ENCODE data around the gene GCNT4. TPM values are rescaled to one million over a fixed set of nuclear protein-coding genes. Genes with fewer than 3 reads are reported as not detected.

The GCNT4 gene
- total and polyA plus RNA-seq, 2 donors (not counting 3 experiments of a cell fraction or from before 2014, with no cell fraction given): not detected

DNA sequence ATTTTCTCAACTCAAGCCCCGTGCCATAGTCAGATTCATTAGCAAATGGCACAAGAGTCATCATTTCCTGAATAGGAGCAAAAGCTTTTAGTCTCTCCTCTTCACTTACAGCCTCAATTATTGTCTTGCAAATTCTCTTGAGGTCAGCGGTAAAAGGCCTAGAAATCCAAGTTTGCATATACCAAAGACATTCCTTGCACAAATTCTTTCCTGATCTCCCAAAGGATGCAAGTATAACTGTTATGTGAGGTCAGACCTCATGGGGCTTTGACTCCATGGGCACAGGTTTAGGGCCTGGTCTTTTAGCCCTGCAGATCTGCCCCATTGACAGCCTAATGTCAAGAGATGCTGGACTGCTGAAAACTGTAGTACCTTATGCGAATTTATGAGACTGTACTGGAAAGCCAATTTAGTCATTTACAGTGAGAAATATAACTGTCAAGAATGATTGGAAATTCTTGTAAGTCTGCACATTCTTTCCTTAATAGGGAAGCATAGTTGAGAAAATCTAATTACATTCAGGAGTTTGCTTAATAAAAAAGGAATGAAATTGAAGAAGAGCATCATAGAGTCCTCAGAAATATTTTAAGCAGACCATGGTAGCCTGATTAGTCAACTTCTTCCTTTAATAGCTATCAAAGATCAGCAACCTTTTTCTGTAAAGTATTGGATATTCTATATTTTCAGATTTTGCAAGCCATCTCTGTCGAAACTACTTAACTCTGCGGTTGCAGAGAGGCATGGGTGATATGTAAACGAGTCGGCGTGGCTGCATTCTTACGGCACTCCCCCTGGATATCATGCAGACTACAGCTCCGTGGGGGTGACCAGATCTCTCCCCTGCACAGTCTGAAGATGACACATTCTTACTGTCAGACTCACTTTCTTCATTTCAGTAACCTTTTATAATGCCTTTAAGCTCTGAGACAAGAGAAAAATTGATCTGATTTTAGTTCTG lies 45.2 kb downstream of the GCNT4 start:
- POLR2A ChIA-PET: no interaction called here
- Histone ChIP-seq H3K4me2 (ENCODE audit: insufficient read depth, low read length) (no peak overlapping the region), H3K4me3 (replicated peaks in 1 of 3; ENCODE audit: insufficient read depth in 1 of 3, low read depth in 1 of 3, low read length in 3 of 3) (no peak overlapping the region), H3K9me3 (replicated peaks; ENCODE audit: control insufficient read depth, insufficient read depth, low read length) (no peaks in the 10 kb centered on the region), H4K20me1 (replicated peaks; ENCODE audit: control insufficient read depth, extremely low read depth, insufficient read depth, low read length) (no peaks in the 10 kb centered on the region), H3K9ac (replicated peaks; ENCODE audit: extremely low read depth, insufficient read depth, low read length) (no peak overlapping the region), H3K79me2 (ENCODE audit: control insufficient read depth, insufficient read depth, low read length) (no peaks in the 10 kb centered on the region), H3K36me3 (ENCODE audit: control insufficient read depth in 2 of 2, extremely low read depth in 1 of 2, insufficient read depth in 2 of 2, low read length in 2 of 2) (no peaks in the 10 kb centered on the region), H3K4me1 (ENCODE audit: control insufficient read depth, extremely low read depth, insufficient read depth, low read length) (no peaks in the 10 kb centered on the region), H2AFZ (ENCODE audit: low read depth, low read length) (no peak overlapping the region), H3K27me3 (ENCODE audit: control insufficient read depth in 2 of 2, insufficient read depth in 2 of 2, low read length in 2 of 2) (peaks cover 0 to 2% of the 10 kb centered on the region in 2 experiments), H3K27ac (ENCODE audit: insufficient read depth, low read depth, low read length) (no peak overlapping the region), H3K9me1 (replicated peaks; ENCODE audit: control insufficient read depth, extremely low read depth, insufficient read depth, low read length) (no peaks in the 10 kb centered on the region)
- intact Hi-C loops (cut with micrococcal nuclease): no loop called here
- no peak for DNase-seq (ENCODE audit: low read depth, low spot score)
- no TSS peak for BruUV-seq (replicated peaks)
- dilution Hi-C loops (cut with MboI; ENCODE audit: extremely low pct_ligation_motif_present, low sequenced_read_pairs): no loop called here
- no peak for FAIRE-seq
- TF ChIP-seq POLR2AphosphoS5 (IDR thresholded peaks at IDR 0.05; ENCODE audit: insufficient read depth, low read depth, low read length) (no peak), MYC (IDR thresholded peaks at IDR 0.05; ENCODE audit: low read depth, low read length) (no peak), GATA2 (IDR thresholded peaks at IDR 0.05; ENCODE audit: insufficient read depth, insufficient read length, low read depth, low read length) (no peak), FOS (IDR thresholded peaks at IDR 0.05; ENCODE audit: borderline replicate concordance, insufficient read depth, low read length) (no peak), JUN (IDR thresholded peaks at IDR 0.05; ENCODE audit: borderline replicate concordance, insufficient read depth, insufficient read length, low read depth) (no peak), POLR2A (IDR thresholded peaks at IDR 0.05; ENCODE audit: low read depth, low read length) (no peak), EZH2 (IDR thresholded peaks at IDR 0.05; ENCODE audit: borderline replicate concordance, low read depth, low read length, severe bottlenecking) (no peak)
- TF ChIP-seq, protein P1, sequence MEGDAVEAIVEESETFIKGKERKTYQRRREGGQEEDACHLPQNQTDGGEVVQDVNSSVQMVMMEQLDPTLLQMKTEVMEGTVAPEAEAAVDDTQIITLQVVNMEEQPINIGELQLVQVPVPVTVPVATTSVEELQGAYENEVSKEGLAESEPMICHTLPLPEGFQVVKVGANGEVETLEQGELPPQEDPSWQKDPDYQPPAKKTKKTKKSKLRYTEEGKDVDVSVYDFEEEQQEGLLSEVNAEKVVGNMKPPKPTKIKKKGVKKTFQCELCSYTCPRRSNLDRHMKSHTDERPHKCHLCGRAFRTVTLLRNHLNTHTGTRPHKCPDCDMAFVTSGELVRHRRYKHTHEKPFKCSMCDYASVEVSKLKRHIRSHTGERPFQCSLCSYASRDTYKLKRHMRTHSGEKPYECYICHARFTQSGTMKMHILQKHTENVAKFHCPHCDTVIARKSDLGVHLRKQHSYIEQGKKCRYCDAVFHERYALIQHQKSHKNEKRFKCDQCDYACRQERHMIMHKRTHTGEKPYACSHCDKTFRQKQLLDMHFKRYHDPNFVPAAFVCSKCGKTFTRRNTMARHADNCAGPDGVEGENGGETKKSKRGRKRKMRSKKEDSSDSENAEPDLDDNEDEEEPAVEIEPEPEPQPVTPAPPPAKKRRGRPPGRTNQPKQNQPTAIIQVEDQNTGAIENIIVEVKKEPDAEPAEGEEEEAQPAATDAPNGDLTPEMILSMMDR (IDR thresholded peaks at IDR 0.05; ENCODE audit: extremely low read depth in 1 of 2, insufficient read depth in 1 of 2, low read depth in 1 of 2, low read length in 2 of 2): no peak
- TF ChIP-seq, protein P2, sequence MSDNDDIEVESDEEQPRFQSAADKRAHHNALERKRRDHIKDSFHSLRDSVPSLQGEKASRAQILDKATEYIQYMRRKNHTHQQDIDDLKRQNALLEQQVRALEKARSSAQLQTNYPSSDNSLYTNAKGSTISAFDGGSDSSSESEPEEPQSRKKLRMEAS (IDR thresholded peaks at IDR 0.05; ENCODE audit: insufficient read depth, insufficient read length): no peak
- CTCF ChIA-PET: no interaction called here
